SJSA1 (cell line): Measurements from ENCODE around the gene IL12A. TPM values are rescaled to one million over a fixed set of nuclear protein-coding genes. Genes with fewer than 3 reads are reported as not detected.
A peak's percentile ranks its signal among the peaks of the same experiment; 100 is the strongest.

ENCODE experiments used
- DNase-seq, 2 experiments: peaks; one replicate each; pipeline ENCODE4 v3.0.0-alpha.2; 2015 to 2020; ENCODE audit warnings: low spot score in 2 of 2, low read depth in 1 of 2
- H3K27ac ChIP-seq: fragments of 250-450 bp; sonication (Bioruptor Pico); 2 replicates; pipeline ENCODE4 v1.5.1; 2020; ENCODE audit warnings: mild to moderate bottlenecking, moderate library complexity
- H3K27me3 ChIP-seq: fragments of 250-450 bp; sonication (Bioruptor Pico); replicated peaks from 2 replicates; pipeline ENCODE4 v1.5.1; 2020; ENCODE audit warnings: mild to moderate bottlenecking, moderate library complexity
- H3K36me3 ChIP-seq: fragments of 250-450 bp; sonication (Bioruptor Pico); 2 replicates; pipeline ENCODE4 v1.5.1; 2020; ENCODE audit warnings: mild to moderate bottlenecking
- H3K4me1 ChIP-seq: fragments of 250-450 bp; sonication (Bioruptor Pico); replicated peaks from 2 replicates; pipeline ENCODE4 v1.6.1; 2021; ENCODE audit warnings: mild to moderate bottlenecking
- H3K4me3 ChIP-seq: fragments of 250-450 bp; sonication (Bioruptor Pico); 2 replicates; pipeline ENCODE4 v1.5.1; 2020; ENCODE audit warnings: mild to moderate bottlenecking
- H3K9me3 ChIP-seq: fragments of 250-450 bp; sonication (Bioruptor Pico); replicated peaks from 2 replicates; pipeline ENCODE4 v1.5.1; 2020; ENCODE audit warnings: mild to moderate bottlenecking
- total RNA-seq: library from RNA; depleted of rRNA; stranded (reverse); fragments of >200 nt; shearing (Covaris generic); gene quantifications from 2 replicates; pipeline ENCODE4 v1.2.3, GENCODE V29; 2014; rRNA removed

The IL12A gene
- total RNA-seq, 1 experiment from 2014 or later = 5.5 TPM

DNA sequence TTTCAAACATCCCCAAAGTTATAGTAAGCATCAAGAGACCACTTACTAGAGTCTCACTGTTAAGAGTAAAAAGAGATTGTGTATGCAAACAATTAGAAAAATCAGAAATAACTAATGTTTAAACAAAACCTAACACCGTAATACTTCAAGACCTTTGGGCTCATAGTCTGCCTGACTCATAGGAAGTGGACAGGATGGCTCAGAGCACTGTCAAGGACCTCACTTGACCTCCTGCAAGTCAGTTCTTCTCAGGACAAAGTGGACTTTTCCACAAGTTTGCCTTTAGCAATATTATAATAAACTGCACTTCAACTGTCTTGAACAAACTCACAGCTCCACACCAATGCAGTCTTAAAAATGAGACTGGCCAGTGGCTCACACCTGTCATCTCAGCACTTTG, 34.8 kb downstream of the IL12A start:
- Histone ChIP-seq H3K4me3 (no peak overlapping the region), H3K36me3 (no peaks in the 10 kb centered on the region), H3K9me3 (no peaks in the 10 kb centered on the region), H3K4me1 (peaks cover 14% of the 10 kb centered on the region), H3K27me3 (no peaks in the 10 kb centered on the region), H3K27ac (no peak overlapping the region)
- DNase-seq = no peak

DNA sequence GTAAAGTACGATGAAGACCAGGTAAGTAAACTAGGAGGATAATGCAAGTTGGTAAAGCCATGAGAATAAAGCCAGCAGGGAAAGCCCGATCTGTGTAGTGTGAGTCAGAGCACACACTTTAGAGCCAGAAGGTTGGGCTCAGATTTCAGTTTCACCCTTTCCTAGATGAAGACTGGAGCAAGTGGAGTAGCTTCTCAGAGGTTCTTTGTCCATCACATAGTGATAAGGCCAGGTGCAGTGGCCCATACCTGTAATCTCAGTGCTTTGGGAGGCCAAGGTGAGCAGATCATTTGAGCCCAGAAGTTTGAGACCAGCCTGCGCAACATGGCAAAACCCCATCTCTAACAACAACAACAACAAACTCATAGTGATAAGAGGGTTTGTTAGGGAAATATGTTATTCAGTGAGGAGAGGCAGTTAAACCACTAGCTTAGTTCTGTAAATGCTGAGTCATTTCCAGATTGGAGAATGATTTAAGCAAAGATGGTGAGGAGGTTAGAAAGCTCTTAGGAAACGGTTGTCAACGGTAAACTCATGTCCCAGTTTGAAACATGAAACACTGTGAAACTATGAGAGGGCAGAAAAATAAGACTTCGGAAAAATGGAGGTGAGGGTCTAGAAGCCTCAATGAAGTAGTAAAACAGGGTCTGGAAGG, 39.0 kb downstream of the IL12A start:
- Histone ChIP-seq H3K27me3 (no peaks in the 10 kb centered on the region), H3K27ac (no peak overlapping the region), H3K4me3 (no peak overlapping the region), H3K9me3 (no peaks in the 10 kb centered on the region), H3K4me1 (peaks cover 14% of the 10 kb centered on the region), H3K36me3 (no peaks in the 10 kb centered on the region)
- peak in 1 of 2 experiments; percentile 9 for DNase-seq

DNA sequence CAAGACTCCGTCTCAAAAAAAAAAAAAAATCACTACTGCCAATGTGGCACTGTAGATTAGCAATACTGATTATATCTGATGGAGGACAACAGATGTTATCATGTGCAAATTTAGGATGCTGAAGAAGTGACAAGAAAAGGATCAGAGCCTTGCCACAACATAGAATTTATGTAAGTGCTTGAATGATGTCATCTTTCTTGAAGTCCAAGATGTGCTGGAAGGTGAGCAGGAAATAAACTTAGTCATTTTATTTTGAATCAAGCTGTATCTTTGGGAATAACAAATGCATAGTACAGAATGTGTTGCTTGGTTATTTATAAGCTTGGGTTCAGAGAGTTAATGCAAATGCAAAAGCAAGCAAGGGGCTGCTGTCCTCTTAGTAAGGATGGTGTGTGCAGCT, 47.1 kb downstream of the IL12A start:
- H3K4me1 ChIP-seq = no peaks in the 10 kb centered on the region; the same call in 1 of the 2 replicates
- H3K27me3 ChIP-seq = peaks cover 6% of the 10 kb centered on the region; the same call in 1 of the 2 replicates
- no peak for DNase-seq
- H3K36me3 ChIP-seq = no peaks in the 10 kb centered on the region
- no peak overlapping the region for H3K4me3 ChIP-seq
- H3K9me3 ChIP-seq = no peaks in the 10 kb centered on the region
- H3K27ac ChIP-seq = no peak overlapping the region

DNA sequence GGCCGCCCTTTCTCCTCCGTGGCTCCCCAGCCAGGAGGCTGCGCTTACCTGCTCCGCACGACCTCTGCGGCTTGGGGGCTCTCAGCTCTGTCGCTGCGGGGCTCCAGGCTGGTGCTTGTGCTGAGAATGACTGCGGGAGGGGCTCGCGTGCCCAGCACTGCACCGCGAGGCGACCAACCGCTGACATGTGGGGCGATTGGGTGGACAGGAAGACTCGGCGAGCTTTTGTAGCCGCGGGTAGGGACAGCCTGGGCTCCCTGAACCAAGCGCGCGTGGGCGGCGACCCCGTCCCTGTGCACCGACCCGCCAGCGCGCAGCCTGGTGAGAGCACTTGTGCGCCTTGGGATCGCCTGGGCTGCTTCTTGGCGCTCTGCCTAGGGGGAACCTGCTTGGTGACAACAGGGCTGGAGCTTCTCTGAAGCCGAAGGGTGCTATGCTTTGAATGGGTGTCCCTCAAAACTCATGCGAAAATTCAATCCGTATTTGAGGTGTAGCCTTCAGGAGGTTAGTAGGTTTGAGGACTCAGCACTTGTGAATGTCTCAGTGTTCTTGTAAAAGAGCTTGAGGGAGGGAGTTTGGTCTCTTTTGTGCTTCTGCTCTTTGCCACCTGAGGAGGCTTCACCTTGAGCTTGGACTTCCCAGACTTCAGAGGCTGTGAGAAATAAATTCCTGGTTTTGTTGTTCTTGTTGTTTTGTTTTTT, 50.4 kb downstream of the IL12A start:
- Histone ChIP-seq H3K9me3 (no peaks in the 10 kb centered on the region; the same call in 1 of the 2 replicates), H3K4me1 (no peaks in the 10 kb centered on the region; the same call in 1 of the 2 replicates), H3K27ac (no peak overlapping the region), H3K4me3 (no peak overlapping the region), H3K36me3 (no peaks in the 10 kb centered on the region), H3K27me3 (peaks cover 6% of the 10 kb centered on the region; the same call in 1 of the 2 replicates)
- DNase-seq = no peak

DNA sequence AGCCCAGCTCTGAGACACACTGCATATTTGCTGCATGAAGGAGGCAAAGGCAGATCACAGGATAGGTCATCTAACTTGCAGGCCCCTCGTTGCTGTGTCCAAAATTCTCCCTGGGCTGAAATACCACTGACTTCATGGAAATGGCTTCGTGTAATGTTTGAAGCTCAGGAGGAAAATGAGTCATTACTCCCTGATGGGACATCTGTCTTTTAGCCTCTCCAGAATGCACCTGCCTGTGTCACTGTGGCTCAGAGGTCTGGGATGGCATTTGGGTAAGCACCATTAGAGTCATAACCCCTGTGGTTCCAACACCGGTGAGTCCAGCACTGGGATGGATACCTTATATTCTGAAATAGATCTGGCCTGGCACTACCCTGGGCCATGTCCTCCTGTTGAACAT, 51.5 kb downstream of the IL12A start:
- H3K27ac ChIP-seq = no peak overlapping the region
- no peaks in the 10 kb centered on the region for H3K36me3 ChIP-seq
- no peaks in the 10 kb centered on the region; the same call in 1 of the 2 replicates for H3K4me1 ChIP-seq
- H3K9me3 ChIP-seq = no peaks in the 10 kb centered on the region; the same call in 1 of the 2 replicates
- no peak overlapping the region for H3K4me3 ChIP-seq
- no peak for DNase-seq
- H3K27me3 ChIP-seq = peaks cover 6% of the 10 kb centered on the region; the same call in 1 of the 2 replicates

DNA sequence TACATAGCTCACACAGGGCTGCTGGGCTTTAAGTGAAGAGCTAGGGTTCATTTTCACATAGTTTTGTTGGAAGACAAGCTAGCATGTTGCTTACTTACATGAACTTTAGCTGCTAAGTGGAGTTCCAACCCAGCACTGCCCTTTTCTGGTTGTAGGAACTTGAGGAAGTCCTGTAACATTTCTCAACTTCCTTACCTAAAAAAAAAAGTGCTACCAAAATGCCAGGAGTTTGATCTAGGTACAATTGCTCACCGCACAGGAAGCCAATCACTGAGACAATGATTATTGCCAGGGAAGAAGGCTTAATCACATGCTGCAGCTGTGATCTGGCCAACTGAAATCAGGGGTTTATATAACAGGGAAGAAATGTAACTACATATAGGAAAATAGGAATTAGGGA, 52.8 kb downstream of the IL12A start:
- Histone ChIP-seq H3K27me3 (peaks cover 6% of the 10 kb centered on the region; the same call in 1 of the 2 replicates), H3K9me3 (no peaks in the 10 kb centered on the region; the same call in 1 of the 2 replicates), H3K27ac (no peak overlapping the region), H3K36me3 (no peaks in the 10 kb centered on the region), H3K4me3 (no peak overlapping the region), H3K4me1 (no peaks in the 10 kb centered on the region; the same call in 1 of the 2 replicates)
- no peak for DNase-seq

DNA sequence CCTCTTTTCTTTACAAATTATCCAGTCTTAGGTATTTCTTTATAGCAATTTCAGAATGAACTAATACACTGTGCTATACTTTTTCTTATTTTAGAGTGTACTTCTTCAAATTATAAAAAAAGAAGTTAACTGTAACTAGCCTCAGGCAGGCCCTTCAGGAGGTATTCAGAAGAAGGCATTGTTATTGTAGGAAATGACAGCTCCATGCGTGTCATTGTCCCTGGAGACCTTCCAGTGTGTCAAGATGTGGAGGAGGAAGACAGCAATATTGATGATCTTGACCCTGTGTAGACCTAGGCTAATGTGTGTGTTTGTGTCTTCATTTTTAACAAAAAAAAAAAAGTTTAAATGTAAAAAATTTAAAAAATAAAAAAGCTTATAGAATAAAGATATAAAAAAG, 55.5 kb downstream of the IL12A start:
- H3K9me3 ChIP-seq = no peaks in the 10 kb centered on the region; the same call in 1 of the 2 replicates
- H3K27ac ChIP-seq = no peak overlapping the region
- no peak for DNase-seq
- no peaks in the 10 kb centered on the region for H3K36me3 ChIP-seq
- H3K4me3 ChIP-seq = no peak overlapping the region
- peaks cover 2% of the 10 kb centered on the region; the same call in 1 of the 2 replicates for H3K27me3 ChIP-seq
- H3K4me1 ChIP-seq = no peaks in the 10 kb centered on the region

Other genes starting within 250 kb of the IL12A start
- 1.5 and 9.4 TPM in 2 replicates for gene SCHIP1, start 149.0 kb upstream of the IL12A start, total RNA-seq
- not detected in 2 replicates for gene C3orf80, start 236.6 kb downstream of the IL12A start, total RNA-seq